GM19240 (cell line): ENCODE data around the gene ZNF594.
A peak's percentile ranks its signal among the peaks of the same experiment; 100 is the strongest.
"Not testable (repeated sequence)": the region's sequence is repeated elsewhere in the genome, so short reads cannot be mapped to it uniquely, and the experiment has no call there.

Experiments used
- DNase-seq: peaks from one replicate; pipeline ENCODE4 v3.0.0; 2011; ENCODE audit warnings: low spot score; ENCODE audit not compliant: insufficient read length

The ZNF594 gene

GRCh38 chr17:5191541-5192417 is at the start of gene ZNF594:
ZNF594 (minus strand) TSS chr17:5191868; CDS start chr17:5184256, 7,612 bp downstream.
- DNase-seq = peak; percentile 93

GRCh38 chr17:5239769-5240168 is 48.1 kb upstream of the ZNF594 start:
- DNase-seq = not testable (repeated sequence)

DNA sequence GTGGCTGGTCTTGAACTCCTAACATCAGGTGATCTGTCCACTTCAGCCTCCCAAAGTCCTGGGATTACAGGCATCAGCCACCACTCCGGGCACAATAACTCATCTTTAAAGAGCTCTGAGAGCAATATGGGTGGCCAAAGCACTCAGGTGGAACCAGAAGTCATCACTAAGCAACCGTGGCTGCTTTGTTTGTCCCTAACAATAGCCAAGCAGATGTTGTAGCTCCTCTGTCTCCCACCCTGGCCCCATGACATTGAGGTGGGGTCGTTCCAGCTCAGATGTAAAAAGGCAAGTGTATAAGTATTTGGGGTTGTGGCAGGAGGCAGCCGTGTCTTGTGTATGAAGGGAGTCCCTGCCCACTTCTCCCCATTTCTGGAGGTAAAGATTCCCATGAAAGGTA is 46.7 kb upstream of the ZNF594 start:
- DNase-seq = no peak

DNA sequence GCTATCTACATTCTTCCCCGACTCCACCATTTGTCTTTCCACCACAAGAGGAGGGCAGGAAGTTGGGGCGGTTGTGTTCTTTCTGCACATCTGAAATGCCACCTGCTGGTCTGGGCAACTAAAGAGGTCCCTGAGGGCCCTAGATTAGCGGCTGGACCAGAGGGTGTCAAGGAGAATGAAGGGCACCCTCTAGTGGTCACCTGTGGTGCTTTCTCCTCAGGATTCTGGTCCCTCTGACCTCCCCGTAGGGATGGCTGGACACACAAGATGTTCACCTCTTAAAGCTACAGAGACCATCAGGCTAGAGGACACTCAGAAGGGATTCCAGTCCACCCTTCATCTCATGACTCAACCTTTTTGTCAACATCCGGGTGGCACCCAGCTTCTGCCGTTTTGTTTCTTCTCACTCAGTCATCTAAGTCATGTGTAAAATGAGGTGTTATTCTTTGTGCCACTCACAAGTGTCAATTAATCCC is 45.9 kb upstream of the ZNF594 start:
- no peak for DNase-seq

DNA sequence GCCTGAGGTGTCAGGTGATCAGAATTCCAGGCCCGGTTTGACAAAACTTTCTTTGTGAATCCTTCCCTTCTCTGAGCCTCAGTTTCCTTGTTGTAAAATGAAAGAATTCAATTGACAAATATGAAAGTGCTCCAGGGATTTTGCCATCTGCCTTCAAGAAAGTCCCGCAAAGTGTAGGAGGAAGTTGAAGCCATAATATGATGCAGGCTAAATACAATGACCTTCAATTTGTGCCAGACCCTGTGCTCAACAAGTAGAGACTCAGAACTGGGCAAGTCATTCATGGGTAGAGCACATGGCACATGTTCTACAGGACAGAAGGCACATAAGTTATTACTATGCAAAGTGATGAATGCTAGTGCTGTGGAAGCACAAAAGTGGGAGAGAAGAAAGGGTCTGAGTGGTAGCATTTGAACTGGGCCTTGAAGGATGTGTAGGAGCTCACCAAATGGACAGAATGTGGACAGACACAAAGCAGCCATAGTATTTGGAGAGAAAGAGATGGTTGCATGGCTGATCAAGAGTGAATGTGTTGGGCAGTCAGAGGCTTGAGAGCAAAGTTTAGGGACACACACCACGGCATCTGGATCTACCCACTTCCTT is 45.4 kb upstream of the ZNF594 start:
- DNase-seq = no peak

DNA sequence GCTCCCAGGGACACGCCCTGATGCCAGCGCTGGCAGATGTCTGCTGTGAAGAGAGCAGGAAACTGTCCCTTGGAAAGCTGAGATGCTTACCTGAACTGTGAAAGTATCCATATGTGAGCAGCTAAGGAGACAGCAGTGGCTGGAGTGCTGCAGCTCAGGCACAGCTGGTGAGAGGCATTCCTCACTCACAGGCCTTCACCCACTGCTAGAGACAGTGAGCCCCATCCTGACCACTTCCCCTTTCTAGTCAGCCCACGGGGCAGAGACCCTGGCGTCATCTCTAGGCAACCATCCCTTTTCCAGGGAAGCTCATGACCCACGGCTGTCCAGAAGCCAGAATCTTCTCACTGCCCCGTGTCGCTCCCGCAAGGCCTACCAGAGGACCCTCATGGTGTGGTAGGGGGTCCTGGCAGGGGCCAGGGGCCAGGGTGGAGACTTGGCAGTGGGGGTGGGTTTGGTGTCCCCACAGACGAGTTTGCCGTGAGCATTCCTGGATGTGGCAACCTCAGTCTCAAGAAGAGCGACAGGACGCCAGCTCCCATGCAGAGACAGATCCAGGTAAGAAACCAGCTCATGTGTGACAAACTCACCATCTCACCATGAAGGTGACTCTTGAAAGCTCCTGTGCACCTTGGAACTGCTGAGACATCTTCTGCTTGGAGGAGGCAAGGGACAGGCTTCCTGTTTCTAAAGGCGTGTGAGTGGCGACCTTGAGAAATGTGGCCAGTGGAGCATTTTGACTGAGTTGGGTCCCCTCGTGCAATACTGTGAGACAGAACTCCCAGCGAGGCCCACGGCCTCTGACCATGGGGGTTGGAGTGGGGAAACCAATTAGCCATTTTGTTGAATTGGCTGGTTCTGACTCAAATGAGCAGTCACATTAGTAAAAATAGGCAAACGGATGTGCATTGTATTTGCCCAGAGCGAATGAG is 43.2 kb upstream of the ZNF594 start, which contains the start of gene SCIMP:
Gene SCIMP (minus strand): TSS at position 216 of the 932 bp plus-strand sequence. CDS start 105 bp downstream, at position 111.
- DNase-seq = no peak

- not testable (repeated sequence) for DNase-seq
These were observed 41.8 kb upstream of the ZNF594 start for GRCh38 chr17:5233492-5233891.

- DNase-seq = no peak
These were observed 35.5 kb upstream of the ZNF594 start for GRCh38 chr17:5226940-5227878.

GRCh38 chr17:5225668-5226457 is 34.2 kb upstream of the ZNF594 start:
- no peak for DNase-seq

GRCh38 chr17:5221912-5222311 is 30.2 kb upstream of the ZNF594 start:
- not testable (repeated sequence) for DNase-seq

GRCh38 chr17:5220074-5220473 is 28.4 kb upstream of the ZNF594 start:
- DNase-seq = no peak

- no peak for DNase-seq
These were observed 27.9 kb upstream of the ZNF594 start for GRCh38 chr17:5219536-5219935.

GRCh38 chr17:5217562-5217961 is 25.9 kb upstream of the ZNF594 start:
- not testable (repeated sequence) for DNase-seq

DNA sequence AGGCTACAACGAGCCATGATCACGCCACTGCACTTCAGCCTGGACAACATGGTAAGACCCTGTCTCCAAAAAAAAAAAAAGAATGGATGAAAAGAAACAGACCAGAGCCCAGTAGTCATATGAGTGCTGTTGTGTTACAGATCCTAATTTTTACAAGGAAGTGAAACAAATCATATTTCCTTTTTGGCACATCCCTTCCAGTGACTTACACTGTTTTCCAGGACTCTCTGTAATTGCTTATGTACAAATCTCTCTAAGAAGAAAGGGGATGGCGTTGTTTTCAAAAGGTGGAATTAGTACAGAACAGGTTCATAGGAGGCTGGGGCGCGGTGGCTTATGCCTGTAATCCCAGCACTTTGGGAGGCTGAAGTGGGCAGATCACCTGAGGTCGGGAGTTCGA is 19.8 kb upstream of the ZNF594 start:
- no peak for DNase-seq

DNA sequence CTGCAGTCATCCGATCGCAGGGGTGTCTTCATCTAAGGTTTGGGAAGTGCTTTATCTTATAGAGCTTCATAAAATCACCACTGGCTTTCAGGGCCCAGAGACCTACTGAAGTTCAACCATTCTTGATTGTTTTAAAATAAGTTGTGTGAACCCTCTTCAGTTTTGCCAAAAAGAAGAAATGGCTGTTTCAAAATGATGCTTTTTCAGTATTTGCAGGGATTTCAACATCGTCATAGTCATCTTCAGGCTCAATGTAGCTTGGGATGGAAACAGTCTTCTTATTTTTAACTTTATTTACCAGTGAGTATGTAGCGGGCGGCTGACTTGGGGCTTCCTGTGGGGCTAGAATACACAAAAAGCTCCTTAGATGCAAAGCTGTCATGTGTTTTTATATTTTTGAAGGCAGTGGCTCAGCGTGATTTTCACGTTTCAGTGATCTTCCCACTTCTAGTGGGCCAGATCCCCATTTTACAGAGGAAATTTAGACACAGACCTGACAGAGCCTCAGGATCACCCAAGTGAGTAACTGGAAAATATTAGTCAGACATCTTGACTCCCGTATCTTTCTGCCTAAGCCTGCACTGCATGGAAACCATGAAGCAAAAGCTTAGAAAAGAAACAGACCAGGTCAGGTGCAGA is 19.1 kb upstream of the ZNF594 start:
- DNase-seq = no peak

GRCh38 chr17:5210091-5210490 is 18.4 kb upstream of the ZNF594 start:
- DNase-seq = no peak

DNA sequence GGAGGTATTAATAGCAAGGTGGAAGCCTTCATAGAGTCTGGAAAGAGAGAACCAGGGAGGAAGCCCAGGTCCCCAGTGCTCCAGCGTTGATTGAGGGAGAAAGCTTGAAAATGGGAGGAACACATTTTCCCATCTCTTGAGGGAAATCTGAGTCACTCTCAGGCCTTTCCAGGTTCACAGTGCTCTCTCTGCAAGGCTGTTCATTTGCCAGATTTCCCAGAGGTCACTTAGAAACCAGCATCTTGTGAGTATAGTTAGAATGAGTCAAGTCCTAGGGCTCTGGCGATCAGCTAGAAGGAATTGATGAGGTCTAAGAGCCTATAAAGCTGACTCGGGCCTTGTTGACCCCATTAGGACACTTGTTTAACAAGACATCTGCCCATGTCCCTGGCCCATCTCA is 17.7 kb upstream of the ZNF594 start:
- no peak for DNase-seq

- DNase-seq = no peak
These were observed 12.2 kb upstream of the ZNF594 start for GRCh38 chr17:5203908-5204294.
